HL-60 (cell line): ENCODE data around the gene PHLPP1.

Experiments used
- DNase-seq, 2 experiments: peaks; one replicate each; pipeline ENCODE4 v3.0.0-alpha.2; 2010 to 2020; ENCODE audit warnings: low read depth in 1 of 2, low spot score in 1 of 2
- H3K27ac ChIP-seq: fragments of 250-450 bp; sonication (Bioruptor Pico); replicated peaks from 2 replicates; pipeline ENCODE4 v1.5.1; 2020; ENCODE audit warnings: mild to moderate bottlenecking, moderate library complexity
- H3K27me3 ChIP-seq: fragments of 250-450 bp; sonication (Bioruptor Pico); 2 replicates; pipeline ENCODE4 v1.5.1; 2021; ENCODE audit warnings: mild to moderate bottlenecking, moderate library complexity; ENCODE audit not compliant: insufficient read depth, poor library complexity, severe bottlenecking
- H3K4me3 ChIP-seq: replicated peaks from 2 replicates; pipeline ENCODE4 v1.5.1; 2011; ENCODE audit warnings: mild to moderate bottlenecking, control low read depth, low read length; ENCODE audit not compliant: insufficient read depth
- CTCF ChIP-seq: IDR thresholded peaks from one replicate; pipeline ENCODE4 v1.5.1; 2011; ENCODE audit warnings: low read length, control low read depth, inconsistent platforms; ENCODE audit not compliant: insufficient read depth
- GABPA ChIP-seq: IDR thresholded peaks from 2 replicates; pipeline ENCODE4 v1.6.1; 2012; ENCODE audit warnings: low read depth
- POLR2AphosphoS5 ChIP-seq: IDR thresholded peaks from 2 replicates; pipeline ENCODE4 v1.6.1; 2012; ENCODE audit warnings: low read depth
- REST ChIP-seq: IDR thresholded peaks from 2 replicates; pipeline ENCODE4 v1.6.1; 2012; ENCODE audit warnings: low read depth; ENCODE audit not compliant: insufficient replicate concordance
- SPI1 ChIP-seq: IDR thresholded peaks from 2 replicates; pipeline ENCODE4 v1.6.1; 2012; ENCODE audit warnings: low read depth, mild to moderate bottlenecking, borderline replicate concordance

Gene PHLPP1

GRCh38 chr18:62967089-62967488 lies 251.7 kb downstream of the PHLPP1 start:
- Histone ChIP-seq H3K4me3 (no peak overlapping the region), H3K27ac (no peak overlapping the region), H3K27me3 (no peaks in the 10 kb centered on the region)
- TF ChIP-seq GABPA, result no peak
- no peak for TF ChIP-seq REST
- no peak for TF ChIP-seq CTCF
- no peak for TF ChIP-seq POLR2AphosphoS5
- TF ChIP-seq SPI1, result no peak
- DNase-seq, result no peak

GRCh38 chr18:62973689-62974088 lies 258.3 kb downstream of the PHLPP1 start:
- no peak for DNase-seq
- Histone ChIP-seq H3K27me3 (no peaks in the 10 kb centered on the region), H3K4me3 (no peak overlapping the region), H3K27ac (no peak overlapping the region)
- TF ChIP-seq SPI1 (no peak), POLR2AphosphoS5 (no peak), CTCF (no peak), REST (no peak), GABPA (no peak)

GRCh38 chr18:62974388-62974787 lies 259.0 kb downstream of the PHLPP1 start:
- TF ChIP-seq REST, result no peak
- H3K27ac ChIP-seq, result no peak overlapping the region
- DNase-seq, result no peak
- no peak overlapping the region for H3K4me3 ChIP-seq
- H3K27me3 ChIP-seq, result no peaks in the 10 kb centered on the region
